ENCODE measurements around the gene CASKIN2.
"Not testable (repeated sequence)": the region's sequence is repeated elsewhere in the genome, so short reads cannot be mapped to it uniquely, and the experiment has no call there.

CASKIN2 gene

GRCh38 chr17:75457047-75457654 is 58.2 kb downstream of the CASKIN2 start:
- DNase-seq, result peak; percentile 17

GRCh38 chr17:75456417-75457046 is 58.8 kb downstream of the CASKIN2 start, which contains the start of gene TMEM94:
Gene TMEM94 (plus strand): TSS chr17:75456635. CDS start chr17:75471906, 15,271 bp downstream.
- peak; percentile 81 for DNase-seq

GRCh38 chr17:75456039-75456416 is 59.3 kb downstream of the CASKIN2 start:
- DNase-seq, result no peak

- not testable (repeated sequence) for DNase-seq
These were observed 60.7 kb downstream of the CASKIN2 start for GRCh38 chr17:75454672-75455071.

- DNase-seq, result no peak
These were observed 61.1 kb downstream of the CASKIN2 start for GRCh38 chr17:75454193-75454592.

GRCh38 chr17:75450270-75450669 is 65.1 kb downstream of the CASKIN2 start:
- DNase-seq, result no peak

All from stimulated activated CD4-positive, alpha-beta T cell treated with anti-CD3 and anti-CD28 coated beads, Interleukin-12 subunit alpha, Interleukin-12 subunit beta, amount 100 ng/mL, for 4 hours (primary cell).